ENCODE measurements around the gene PRKN.

DNA sequence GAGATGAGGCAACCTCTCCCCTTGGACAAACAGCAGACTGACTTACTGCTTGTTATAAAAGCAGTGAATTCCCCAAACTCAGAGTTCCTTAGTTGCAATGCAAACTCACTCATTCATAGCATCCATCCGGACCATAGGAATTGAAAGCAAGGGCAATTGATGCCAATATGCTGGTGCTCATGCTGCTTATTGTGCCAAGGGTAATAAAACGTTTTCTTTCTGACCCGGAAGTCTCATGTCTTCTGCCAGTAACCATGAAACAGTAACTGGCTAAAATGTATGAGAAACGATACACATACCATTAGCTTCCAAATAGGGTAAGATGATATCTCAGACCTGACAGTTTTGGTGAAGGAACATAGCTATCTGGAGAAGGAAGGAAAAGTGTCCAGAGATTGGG, 18.1 kb downstream of the PRKN start:
- TF ChIP-seq, protein P1, sequence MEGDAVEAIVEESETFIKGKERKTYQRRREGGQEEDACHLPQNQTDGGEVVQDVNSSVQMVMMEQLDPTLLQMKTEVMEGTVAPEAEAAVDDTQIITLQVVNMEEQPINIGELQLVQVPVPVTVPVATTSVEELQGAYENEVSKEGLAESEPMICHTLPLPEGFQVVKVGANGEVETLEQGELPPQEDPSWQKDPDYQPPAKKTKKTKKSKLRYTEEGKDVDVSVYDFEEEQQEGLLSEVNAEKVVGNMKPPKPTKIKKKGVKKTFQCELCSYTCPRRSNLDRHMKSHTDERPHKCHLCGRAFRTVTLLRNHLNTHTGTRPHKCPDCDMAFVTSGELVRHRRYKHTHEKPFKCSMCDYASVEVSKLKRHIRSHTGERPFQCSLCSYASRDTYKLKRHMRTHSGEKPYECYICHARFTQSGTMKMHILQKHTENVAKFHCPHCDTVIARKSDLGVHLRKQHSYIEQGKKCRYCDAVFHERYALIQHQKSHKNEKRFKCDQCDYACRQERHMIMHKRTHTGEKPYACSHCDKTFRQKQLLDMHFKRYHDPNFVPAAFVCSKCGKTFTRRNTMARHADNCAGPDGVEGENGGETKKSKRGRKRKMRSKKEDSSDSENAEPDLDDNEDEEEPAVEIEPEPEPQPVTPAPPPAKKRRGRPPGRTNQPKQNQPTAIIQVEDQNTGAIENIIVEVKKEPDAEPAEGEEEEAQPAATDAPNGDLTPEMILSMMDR (IDR thresholded peaks at IDR 0.05) = no peak
- TF ChIP-seq POLR2A (IDR thresholded peaks at IDR 0.05) = no peak
